T-helper 2 cell treated with Interferon-gamma antibody and Interleukin-4, amounts not matched to agents 5 μg/mL and 100 μg/mL, for 36 hours (primary cell): ENCODE results near the gene PUM1.
"Not testable (repeated sequence)": the region's sequence is repeated elsewhere in the genome, so short reads cannot be mapped to it uniquely, and the experiment has no call there.

Experiments
- DNase-seq: peaks from one replicate; pipeline ENCODE4 v3.0.0; 2021; ENCODE audit warnings: low spot score
- H3K27ac Mint-ChIP-seq: one replicate; pipeline ENCODE4 v1.8.0; 2021; ENCODE audit warnings: mild to moderate bottlenecking, mixed read lengths
- H3K27me3 Mint-ChIP-seq: one replicate; pipeline ENCODE4 v1.8.0; 2021; ENCODE audit warnings: low read depth, mixed read lengths
- H3K36me3 Mint-ChIP-seq: one replicate; pipeline ENCODE4 v1.8.0; 2021; ENCODE audit warnings: low read depth, mixed read lengths
- H3K4me1 Mint-ChIP-seq: one replicate; pipeline ENCODE4 v1.8.0; 2021; ENCODE audit warnings: low read depth, mixed read lengths
- H3K4me3 Mint-ChIP-seq: one replicate; pipeline ENCODE4 v1.8.0; 2022; ENCODE audit warnings: mild to moderate bottlenecking, moderate library complexity, mixed read lengths
- H3K9me3 Mint-ChIP-seq: one replicate; pipeline ENCODE4 v1.8.0; 2021; ENCODE audit warnings: mixed read lengths

Gene PUM1

GRCh38 chr1:31065310-31066217, at the start of gene PUM1:
TSS of gene PUM1 (minus strand) at chr1:31065717. CDS start at chr1:31059566, 6,151 bp downstream.
- peaks cover 20% of the 10 kb centered on the region for H3K36me3 Mint-ChIP-seq
- H3K27ac Mint-ChIP-seq, result peak within 1 kb of the TSS; percentile 98
- no peaks in the 10 kb centered on the region for H3K27me3 Mint-ChIP-seq
- peak; percentile 99 for DNase-seq
- peak within 1 kb of the TSS; percentile 96 for H3K4me3 Mint-ChIP-seq
- H3K9me3 Mint-ChIP-seq, result no peaks in the 10 kb centered on the region
- H3K4me1 Mint-ChIP-seq, result peaks cover 18% of the 10 kb centered on the region

GRCh38 chr1:31112266-31112935, 46.9 kb upstream of the PUM1 start:
- H3K36me3 Mint-ChIP-seq, result no peaks in the 10 kb centered on the region
- peaks cover 2% of the 10 kb centered on the region for H3K27me3 Mint-ChIP-seq
- DNase-seq, result no peak
- H3K9me3 Mint-ChIP-seq, result no peaks in the 10 kb centered on the region
- H3K4me1 Mint-ChIP-seq, result no peaks in the 10 kb centered on the region
- H3K4me3 Mint-ChIP-seq, result no peak overlapping the region
- no peak overlapping the region for H3K27ac Mint-ChIP-seq

GRCh38 chr1:31111290-31111951, 45.9 kb upstream of the PUM1 start:
- Mint-ChIP-seq H3K27ac (no peak overlapping the region), H3K27me3 (peaks cover 2% of the 10 kb centered on the region), H3K9me3 (no peaks in the 10 kb centered on the region), H3K36me3 (no peaks in the 10 kb centered on the region), H3K4me3 (no peak overlapping the region), H3K4me1 (no peaks in the 10 kb centered on the region)
- no peak for DNase-seq

GRCh38 chr1:31110846-31111245, 45.3 kb upstream of the PUM1 start:
- Mint-ChIP-seq H3K9me3 (no peaks in the 10 kb centered on the region), H3K36me3 (no peaks in the 10 kb centered on the region), H3K4me3 (no peak overlapping the region), H3K27me3 (peaks cover 2% of the 10 kb centered on the region), H3K27ac (no peak overlapping the region), H3K4me1 (no peaks in the 10 kb centered on the region)
- DNase-seq, result no peak

GRCh38 chr1:31108861-31109260, 43.3 kb upstream of the PUM1 start:
- no peaks in the 10 kb centered on the region for H3K4me1 Mint-ChIP-seq
- H3K9me3 Mint-ChIP-seq, result no peaks in the 10 kb centered on the region
- H3K36me3 Mint-ChIP-seq, result no peaks in the 10 kb centered on the region
- no peak overlapping the region for H3K4me3 Mint-ChIP-seq
- DNase-seq, result no peak
- H3K27me3 Mint-ChIP-seq, result peaks cover 2% of the 10 kb centered on the region
- no peak overlapping the region for H3K27ac Mint-ChIP-seq

GRCh38 chr1:31105646-31106045, 40.1 kb upstream of the PUM1 start:
- H3K4me1 Mint-ChIP-seq, result peaks cover 1% of the 10 kb centered on the region
- H3K9me3 Mint-ChIP-seq, result no peaks in the 10 kb centered on the region
- peaks cover 2% of the 10 kb centered on the region for H3K27me3 Mint-ChIP-seq
- H3K4me3 Mint-ChIP-seq, result no peak overlapping the region
- no peak for DNase-seq
- H3K27ac Mint-ChIP-seq, result no peak overlapping the region
- H3K36me3 Mint-ChIP-seq, result no peaks in the 10 kb centered on the region

GRCh38 chr1:31102501-31102950, 37.0 kb upstream of the PUM1 start:
- peaks cover 1% of the 10 kb centered on the region for H3K4me1 Mint-ChIP-seq
- no peak for DNase-seq
- H3K27ac Mint-ChIP-seq, result no peak overlapping the region

GRCh38 chr1:31101147-31101502, 35.6 kb upstream of the PUM1 start:
- H3K27ac Mint-ChIP-seq, result no peak overlapping the region
- no peaks in the 10 kb centered on the region for H3K27me3 Mint-ChIP-seq
- no peak for DNase-seq
- H3K4me1 Mint-ChIP-seq, result peaks cover 1% of the 10 kb centered on the region
- no peak overlapping the region for H3K4me3 Mint-ChIP-seq
- no peaks in the 10 kb centered on the region for H3K36me3 Mint-ChIP-seq
- H3K9me3 Mint-ChIP-seq, result no peaks in the 10 kb centered on the region

More at GRCh38 chr1:31102501-31102950, 37.0 kb upstream of the PUM1 start:
- Mint-ChIP-seq H3K4me3 (no peak overlapping the region), H3K36me3 (no peaks in the 10 kb centered on the region), H3K27me3 (no peaks in the 10 kb centered on the region), H3K9me3 (no peaks in the 10 kb centered on the region)

- Mint-ChIP-seq H3K4me1 (peaks cover 1% of the 10 kb centered on the region), H3K9me3 (no peaks in the 10 kb centered on the region), H3K27ac (no peak overlapping the region), H3K27me3 (no peaks in the 10 kb centered on the region), H3K36me3 (no peaks in the 10 kb centered on the region), H3K4me3 (no peak overlapping the region)
- DNase-seq, result no peak
Measured at GRCh38 chr1:31099293-31100032, 33.9 kb upstream of the PUM1 start.

GRCh38 chr1:31095985-31096384, 30.5 kb upstream of the PUM1 start:
- no peak for DNase-seq
- Mint-ChIP-seq H3K27ac (no peak overlapping the region), H3K4me1 (peaks cover under 1% of the 10 kb centered on the region), H3K36me3 (no peaks in the 10 kb centered on the region), H3K4me3 (no peak overlapping the region), H3K27me3 (no peaks in the 10 kb centered on the region), H3K9me3 (no peaks in the 10 kb centered on the region)

GRCh38 chr1:31095298-31095981, 29.9 kb upstream of the PUM1 start:
- DNase-seq, result no peak
- Mint-ChIP-seq H3K9me3 (no peaks in the 10 kb centered on the region), H3K4me3 (no peak overlapping the region), H3K4me1 (no peaks in the 10 kb centered on the region), H3K36me3 (no peaks in the 10 kb centered on the region), H3K27ac (no peak overlapping the region), H3K27me3 (no peaks in the 10 kb centered on the region)

- H3K9me3 Mint-ChIP-seq, H3K4me3 Mint-ChIP-seq, H3K27me3 Mint-ChIP-seq, DNase-seq, H3K4me1 Mint-ChIP-seq, H3K36me3 Mint-ChIP-seq, H3K27ac Mint-ChIP-seq: not testable (repeated sequence)
Measured at GRCh38 chr1:31088081-31088480, 22.6 kb upstream of the PUM1 start.
